GM12891 (cell line): ENCODE measurements around the gene KCNK1.

Source experiments
- POLR2A ChIP-seq: IDR thresholded peaks from 2 replicates; pipeline ENCODE4 v1.6.1; 2011; ENCODE audit warnings: low read depth, low read length, control low read depth
- POLR2AphosphoS5 ChIP-seq: IDR thresholded peaks from 2 replicates; pipeline ENCODE4 v1.6.1; 2011; ENCODE audit warnings: low read depth, low read length, control low read depth

GRCh38 chr1:233565313-233565712 is 48.6 kb upstream of the KCNK1 start:
- TF ChIP-seq POLR2AphosphoS5 (no peak), POLR2A (no peak)
